Measurements from ENCODE around the gene MIX23.

- TF ChIP-seq EZH2 (IDR thresholded peaks at IDR 0.05; ENCODE audit: borderline replicate concordance, low read depth, low read length, poor library complexity, severe bottlenecking), result no peak
- TF ChIP-seq, protein P1, sequence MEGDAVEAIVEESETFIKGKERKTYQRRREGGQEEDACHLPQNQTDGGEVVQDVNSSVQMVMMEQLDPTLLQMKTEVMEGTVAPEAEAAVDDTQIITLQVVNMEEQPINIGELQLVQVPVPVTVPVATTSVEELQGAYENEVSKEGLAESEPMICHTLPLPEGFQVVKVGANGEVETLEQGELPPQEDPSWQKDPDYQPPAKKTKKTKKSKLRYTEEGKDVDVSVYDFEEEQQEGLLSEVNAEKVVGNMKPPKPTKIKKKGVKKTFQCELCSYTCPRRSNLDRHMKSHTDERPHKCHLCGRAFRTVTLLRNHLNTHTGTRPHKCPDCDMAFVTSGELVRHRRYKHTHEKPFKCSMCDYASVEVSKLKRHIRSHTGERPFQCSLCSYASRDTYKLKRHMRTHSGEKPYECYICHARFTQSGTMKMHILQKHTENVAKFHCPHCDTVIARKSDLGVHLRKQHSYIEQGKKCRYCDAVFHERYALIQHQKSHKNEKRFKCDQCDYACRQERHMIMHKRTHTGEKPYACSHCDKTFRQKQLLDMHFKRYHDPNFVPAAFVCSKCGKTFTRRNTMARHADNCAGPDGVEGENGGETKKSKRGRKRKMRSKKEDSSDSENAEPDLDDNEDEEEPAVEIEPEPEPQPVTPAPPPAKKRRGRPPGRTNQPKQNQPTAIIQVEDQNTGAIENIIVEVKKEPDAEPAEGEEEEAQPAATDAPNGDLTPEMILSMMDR (conservative IDR thresholded peaks at IDR 0.05; ENCODE audit: low read depth, low read length), result no peak
Measured at GRCh38 chr3:122430371-122430770, 47.3 kb upstream of the MIX23 start.
